ENCODE results near the gene ARID3A. TPM values are rescaled to one million over a fixed set of nuclear protein-coding genes. Genes with fewer than 3 reads are reported as not detected.

The ARID3A gene
- polyA plus RNA-seq, 1 donor, result 28.3 TPM

DNA sequence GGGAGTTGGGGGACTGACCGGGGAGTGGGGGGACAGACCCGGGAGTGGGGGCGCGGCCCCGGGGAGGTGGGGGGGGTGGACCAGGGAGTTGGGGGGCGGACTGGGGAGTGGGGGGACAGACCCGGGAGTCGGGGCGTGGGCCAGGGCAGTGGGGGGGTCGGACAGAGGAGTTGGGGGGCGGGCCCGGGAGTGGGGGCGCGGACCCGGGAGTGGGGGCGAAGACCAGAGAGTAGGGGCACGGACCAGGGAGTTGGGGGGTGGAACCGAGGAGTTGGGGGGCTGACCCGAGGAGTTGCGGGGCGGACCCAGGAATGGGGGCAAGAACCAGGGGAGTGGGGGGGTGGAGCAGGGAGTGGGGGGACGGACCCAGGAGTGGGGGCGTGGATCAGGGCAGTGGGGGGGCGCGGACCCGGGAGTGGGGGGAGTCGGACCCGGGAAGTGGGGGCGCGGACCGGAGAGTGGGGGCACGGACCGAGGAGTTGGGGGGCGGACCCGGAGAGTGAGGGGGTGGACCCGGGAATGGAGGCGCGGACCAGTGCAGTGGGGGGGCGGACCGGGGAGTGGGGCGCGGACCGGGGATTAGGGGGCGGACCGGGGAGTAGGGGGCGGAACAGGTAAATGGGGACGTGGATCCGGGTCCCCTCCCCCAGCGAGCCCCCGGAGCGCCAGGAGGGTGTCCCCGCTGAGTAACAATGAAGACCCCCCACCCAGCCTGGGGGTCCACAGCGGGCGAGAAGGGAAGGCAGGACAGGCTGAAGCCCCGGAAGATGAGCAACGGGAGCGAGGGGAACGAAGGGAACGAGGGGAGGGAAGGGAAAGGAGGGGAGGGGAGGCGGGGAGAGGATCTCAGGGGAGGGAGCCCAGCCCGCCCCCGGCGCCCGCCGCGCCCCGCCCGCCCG lies 13.4 kb upstream of the ARID3A start:
- DNase-seq, result no peak

- no peak for DNase-seq
Measured at GRCh38 chr19:913080-913748, 12.6 kb upstream of the ARID3A start, which contains the start of gene R3HDM4. R3HDM4 (minus strand) TSS chr19:913219; CDS start chr19:913157, 62 bp downstream.

- peak; percentile 65 for DNase-seq
Measured at GRCh38 chr19:916645-917322, 9.1 kb upstream of the ARID3A start.

DNA sequence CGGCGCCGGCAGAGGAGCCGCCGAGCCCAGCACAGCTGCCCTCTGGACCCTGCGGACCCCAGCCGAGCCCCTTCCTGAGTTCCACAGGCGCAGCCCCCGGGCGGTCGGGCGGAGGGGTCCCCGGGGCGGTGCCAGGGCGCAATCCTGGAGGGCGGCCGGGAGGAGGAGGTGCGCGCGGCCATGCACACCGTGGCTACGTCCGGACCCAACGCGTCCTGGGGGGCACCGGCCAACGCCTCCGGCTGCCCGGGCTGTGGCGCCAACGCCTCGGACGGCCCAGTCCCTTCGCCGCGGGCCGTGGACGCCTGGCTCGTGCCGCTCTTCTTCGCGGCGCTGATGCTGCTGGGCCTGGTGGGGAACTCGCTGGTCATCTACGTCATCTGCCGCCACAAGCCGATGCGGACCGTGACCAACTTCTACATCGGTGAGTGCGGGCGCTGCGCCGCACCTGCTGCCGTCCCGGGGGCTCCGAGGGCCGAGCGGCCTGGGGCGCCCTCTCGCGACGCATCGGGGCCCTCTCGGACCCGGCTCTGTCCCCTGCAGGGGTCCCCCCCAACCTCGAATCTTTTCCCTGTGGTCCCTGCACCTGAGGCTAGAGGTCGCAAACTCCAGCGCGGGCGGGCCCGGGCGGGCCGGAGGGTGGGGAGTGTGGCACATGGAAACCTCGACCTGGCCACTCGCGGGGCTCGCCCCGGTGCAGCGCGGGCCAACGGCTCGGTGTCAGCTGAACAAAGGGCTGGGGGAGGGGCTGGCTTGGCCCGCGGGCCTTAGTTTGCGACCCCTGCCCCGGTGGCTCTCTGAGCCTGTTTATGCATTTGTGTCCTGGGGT lies 8.3 kb upstream of the ARID3A start, which contains the start of gene KISS1R:
TSS of gene KISS1R (plus strand) at position 11 of the 829 bp plus-strand sequence. CDS start at position 181, 170 bp downstream.
- DNase-seq, result no peak

DNA sequence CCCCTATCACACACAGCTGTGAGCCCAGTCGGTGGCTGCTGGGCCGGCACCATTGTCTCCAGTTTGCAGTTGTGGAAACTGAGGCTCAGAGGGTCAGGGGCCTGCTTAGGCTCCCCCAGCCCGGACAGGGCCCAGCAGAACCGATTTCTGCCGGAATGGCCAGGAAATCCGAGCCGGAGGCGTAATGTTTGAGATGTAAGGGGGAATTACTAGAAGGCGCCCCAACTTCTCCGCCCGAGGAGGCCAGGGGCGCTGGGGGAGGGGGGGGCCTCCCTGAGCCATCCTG lies 7.7 kb upstream of the ARID3A start:
- DNase-seq, result no peak

DNA sequence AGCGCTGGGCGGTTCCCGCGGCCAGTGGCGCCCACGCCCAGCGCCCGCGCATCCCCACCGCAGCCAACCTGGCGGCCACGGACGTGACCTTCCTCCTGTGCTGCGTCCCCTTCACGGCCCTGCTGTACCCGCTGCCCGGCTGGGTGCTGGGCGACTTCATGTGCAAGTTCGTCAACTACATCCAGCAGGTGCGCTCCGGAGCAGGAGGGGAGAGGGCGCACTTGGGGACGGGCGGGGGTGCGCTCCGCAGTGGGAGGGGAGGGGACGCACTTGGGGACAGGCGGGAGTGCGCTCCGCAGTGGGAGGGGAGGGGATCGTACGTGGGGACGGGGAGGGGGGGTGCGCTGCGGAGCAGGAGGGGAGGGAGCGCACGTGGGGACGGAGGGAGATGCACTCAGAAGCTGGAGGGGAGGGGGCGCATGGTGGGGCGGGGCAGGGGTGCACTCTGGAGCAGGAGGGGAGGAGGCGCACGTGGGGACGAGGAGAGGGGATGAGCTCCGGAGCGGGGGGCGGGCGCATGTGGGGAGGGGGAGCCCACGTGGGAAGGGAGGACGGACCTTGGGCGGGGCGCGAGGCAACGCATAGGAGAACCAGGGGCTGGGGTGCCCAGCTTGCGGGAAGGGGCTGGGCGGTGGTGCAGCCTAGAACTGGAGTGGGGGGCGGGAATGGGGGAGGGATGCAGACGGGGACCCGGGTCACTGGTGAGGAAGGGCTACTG lies 7.2 kb upstream of the ARID3A start:
- DNase-seq, result no peak

GRCh38 chr19:919199-920050 lies 6.4 kb upstream of the ARID3A start:
- no peak for DNase-seq

DNA sequence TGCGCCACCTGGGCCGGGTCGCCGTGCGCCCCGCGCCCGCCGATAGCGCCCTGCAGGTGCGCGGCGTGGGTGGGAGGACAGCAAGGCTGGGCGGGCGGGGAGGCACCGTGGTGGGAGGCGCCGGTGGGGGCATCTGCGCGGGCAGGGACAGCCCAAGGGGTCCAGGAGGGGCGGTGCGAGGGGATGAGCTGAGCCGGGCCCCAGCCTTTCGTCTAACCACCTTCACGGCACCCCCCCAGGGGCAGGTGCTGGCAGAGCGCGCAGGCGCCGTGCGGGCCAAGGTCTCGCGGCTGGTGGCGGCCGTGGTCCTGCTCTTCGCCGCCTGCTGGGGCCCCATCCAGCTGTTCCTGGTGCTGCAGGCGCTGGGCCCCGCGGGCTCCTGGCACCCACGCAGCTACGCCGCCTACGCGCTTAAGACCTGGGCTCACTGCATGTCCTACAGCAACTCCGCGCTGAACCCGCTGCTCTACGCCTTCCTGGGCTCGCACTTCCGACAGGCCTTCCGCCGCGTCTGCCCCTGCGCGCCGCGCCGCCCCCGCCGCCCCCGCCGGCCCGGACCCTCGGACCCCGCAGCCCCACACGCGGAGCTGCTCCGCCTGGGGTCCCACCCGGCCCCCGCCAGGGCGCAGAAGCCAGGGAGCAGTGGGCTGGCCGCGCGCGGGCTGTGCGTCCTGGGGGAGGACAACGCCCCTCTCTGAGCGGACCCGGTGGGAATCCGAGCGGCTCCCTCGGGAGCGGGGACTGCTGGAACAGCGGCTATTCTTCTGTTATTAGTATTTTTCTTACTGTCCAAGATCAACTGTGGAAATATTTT lies 5.6 kb upstream of the ARID3A start:
- no peak for DNase-seq

GRCh38 chr19:924553-925086 lies 1.2 kb upstream of the ARID3A start:
- DNase-seq, result no peak

- no peak for DNase-seq
Measured at GRCh38 chr19:925087-925525, 729 bp upstream of the ARID3A start.

DNA sequence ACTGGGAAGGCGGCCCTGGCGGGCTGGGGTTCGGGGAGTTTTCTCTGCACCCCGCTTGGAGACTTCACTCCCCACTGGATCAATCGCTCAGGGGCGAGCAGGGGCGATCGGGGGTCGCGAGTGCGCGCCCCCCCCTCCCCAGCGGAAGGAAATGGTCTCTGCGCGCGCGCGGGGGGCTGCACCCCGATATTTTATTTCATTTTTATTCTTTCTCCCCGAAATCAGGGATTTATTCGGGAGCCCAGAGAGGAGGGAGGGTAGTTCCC lies 421 bp downstream of the ARID3A start:
- DNase-seq, result no peak

- DNase-seq, result no peak
Measured at GRCh38 chr19:926589-927350, 935 bp downstream of the ARID3A start.

DNA sequence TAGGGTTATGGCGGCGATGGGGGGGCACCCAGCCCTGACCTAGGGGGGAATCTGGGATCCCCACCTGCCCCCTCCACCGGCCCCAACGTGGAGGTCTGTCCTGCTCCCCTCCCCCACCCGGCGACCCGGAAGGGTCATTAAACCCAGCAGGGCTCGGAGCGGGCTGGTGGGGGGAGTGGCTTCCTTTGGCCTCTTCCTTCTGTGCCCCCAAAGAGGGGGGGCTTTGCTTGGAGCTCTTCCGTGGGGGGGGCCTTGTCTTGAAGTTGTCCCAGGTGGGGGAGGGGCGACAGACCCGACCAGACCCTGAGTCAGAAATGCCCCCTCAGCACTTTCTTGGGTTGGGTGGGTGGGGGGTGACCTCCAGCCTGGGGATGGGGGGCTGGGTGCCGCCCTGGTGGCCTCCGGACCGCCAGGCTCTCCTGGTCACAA lies 1.5 kb downstream of the ARID3A start:
- no peak for DNase-seq

- no peak for DNase-seq
Measured at GRCh38 chr19:927780-928401, 2.1 kb downstream of the ARID3A start.

DNA sequence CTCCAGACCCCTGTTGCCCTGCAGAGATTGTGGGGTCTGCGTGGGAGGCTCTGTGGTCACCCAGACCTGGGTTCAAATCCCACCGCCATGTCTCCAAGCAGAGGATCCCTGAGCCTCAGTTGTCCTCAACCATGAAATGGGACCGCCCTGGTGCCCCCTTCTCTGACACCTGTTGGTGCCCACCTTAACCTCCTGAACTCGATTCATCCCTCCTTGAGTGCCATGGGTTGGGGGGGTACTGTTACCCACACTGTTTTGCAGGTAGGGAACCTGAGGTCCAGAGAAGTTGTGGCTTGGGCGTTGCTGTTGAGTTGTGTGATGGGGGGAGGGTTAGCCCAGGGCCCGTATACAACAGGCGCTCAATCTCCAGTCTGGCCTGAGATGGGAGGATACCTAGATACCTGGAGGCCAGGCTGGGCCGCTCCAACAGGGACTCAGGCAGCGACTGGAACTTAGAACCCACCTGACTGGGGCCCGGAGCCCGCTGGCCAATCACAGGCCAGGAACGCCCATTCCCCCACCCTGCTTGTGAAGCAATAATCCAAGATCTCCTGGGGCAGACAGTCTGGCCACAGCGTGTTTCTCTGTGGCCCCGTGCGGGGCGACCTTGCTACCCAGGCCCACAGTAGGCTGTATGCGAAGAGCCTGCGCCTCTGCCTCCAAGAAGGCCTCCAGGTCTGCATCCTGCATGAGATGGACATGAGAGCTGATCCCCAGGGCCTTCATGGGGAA lies 2.8 kb downstream of the ARID3A start:
- DNase-seq, result no peak

GRCh38 chr19:929203-929890 lies 3.5 kb downstream of the ARID3A start:
- DNase-seq, result no peak

DNA sequence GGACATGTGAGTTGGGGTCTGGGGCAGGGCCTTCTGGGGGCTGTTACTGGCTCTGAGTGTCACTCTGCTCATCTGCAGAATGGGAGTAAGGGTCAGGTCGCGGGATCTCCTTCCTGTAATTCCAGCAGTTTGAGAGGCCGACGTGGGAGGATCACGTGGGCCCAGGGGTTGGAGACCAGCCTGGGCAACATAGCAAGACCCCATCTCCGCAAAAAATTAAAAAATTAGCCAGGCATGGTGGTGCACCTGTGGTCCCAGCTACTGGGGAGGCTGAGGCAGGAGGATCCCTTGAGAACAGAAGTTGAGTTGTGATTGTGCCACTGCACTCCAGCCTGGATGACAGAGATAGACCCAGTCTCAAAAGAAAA lies 4.0 kb downstream of the ARID3A start:
- no peak for DNase-seq

Measured in left kidney (tissue), 2 donors.